SK-N-SH (cell line): Measurements from ENCODE around the gene CLDN7. TPM values are rescaled to one million over a fixed set of nuclear protein-coding genes. Genes with fewer than 3 reads are reported as not detected.

Source experiments
- EP300 ChIP-seq, 2 experiments: IDR thresholded peaks; 2 replicates each; pipeline versions ENCODE4 v1.4.0 to v1.6.1; 2012; ENCODE audit warnings: borderline replicate concordance in 1 of 2, low read depth in 1 of 2, low read length in 1 of 2
- FOXJ3 ChIP-seq: sonication (generic); formaldehyde crosslinking; IDR thresholded peaks from 2 replicates; pipeline ENCODE4 v1.5.1; 2020; ENCODE audit warnings: mild to moderate bottlenecking, missing genetic modification reagents
- GABPA ChIP-seq: IDR thresholded peaks from 2 replicates; pipeline ENCODE4 v1.4.0; 2012; ENCODE audit warnings: low read depth, mild to moderate bottlenecking
- MEF2A ChIP-seq: IDR thresholded peaks from 2 replicates; pipeline ENCODE4 v1.4.0; 2012; ENCODE audit warnings: low read depth, borderline replicate concordance
- NRF1 ChIP-seq: IDR thresholded peaks from 2 replicates; pipeline ENCODE4 v1.6.1; 2012; ENCODE audit warnings: low read depth, mild to moderate bottlenecking, low read length
- POLR2AphosphoS5 ChIP-seq: IDR thresholded peaks from 2 replicates; pipeline ENCODE4 v1.6.1; 2012; ENCODE audit warnings: low read depth, low read length
- RAD21 ChIP-seq: IDR thresholded peaks from 2 replicates; pipeline ENCODE4 v1.6.1; 2012; ENCODE audit warnings: mild to moderate bottlenecking, low read length
- RXRA ChIP-seq: IDR thresholded peaks from 2 replicates; pipeline ENCODE4 v1.4.0; 2012; ENCODE audit warnings: low read depth, mild to moderate bottlenecking, borderline replicate concordance
- SIN3A ChIP-seq: IDR thresholded peaks from 2 replicates; pipeline ENCODE4 v1.6.1; 2012; ENCODE audit warnings: low read depth, mild to moderate bottlenecking, low read length, moderate library complexity, borderline replicate concordance
- SMC3 ChIP-seq: IDR thresholded peaks from 2 replicates; pipeline ENCODE4 v1.6.1; 2012; ENCODE audit warnings: low read depth, low read length, improper control_type of control experiment
- TAF1 ChIP-seq: IDR thresholded peaks from 2 replicates; pipeline ENCODE4 v1.6.1; 2012; ENCODE audit warnings: low read depth, mild to moderate bottlenecking, low read length, moderate library complexity, borderline replicate concordance
- polyA plus RNA-seq, 3 experiments: library from polyadenylated mRNA; depleted of rRNA; stranded (reverse); fragments of >200 nt; gene quantifications; 2 replicates each; pipeline ENCODE4 v1.2.3, GENCODE V29; 2012
- TF ChIP-seq, protein P1 (sequence below): IDR thresholded peaks from 2 replicates; pipeline ENCODE4; 2012
- TF ChIP-seq, protein P2 (sequence below): IDR thresholded peaks from 2 replicates; pipeline ENCODE4 v1.6.1; 2012; ENCODE audit warnings: mild to moderate bottlenecking, low read depth, low read length, moderate library complexity
- TF ChIP-seq, protein P3 (sequence below): IDR thresholded peaks from 2 replicates; pipeline ENCODE4 v1.4.0; 2012; ENCODE audit warnings: low read depth, borderline replicate concordance
- TF ChIP-seq, protein P4 (sequence below): fragments of 200-600 bp; sonication (generic); IDR thresholded peaks from 2 replicates; pipeline ENCODE4 v1.6.1; 2017; ENCODE audit warnings: antibody characterized with exemption, mild to moderate bottlenecking, moderate library complexity
- TF ChIP-seq, protein P5 (sequence below): fragments of 150-350 bp; IDR thresholded peaks from 2 replicates; pipeline ENCODE4 v1.6.1; 2017; ENCODE audit warnings: antibody characterized with exemption, low read length, low read depth, borderline replicate concordance

CLDN7 gene
- polyA plus RNA-seq, 1 of the 3 experiments (the other 2 are of a cell fraction): 5.0 TPM

DNA sequence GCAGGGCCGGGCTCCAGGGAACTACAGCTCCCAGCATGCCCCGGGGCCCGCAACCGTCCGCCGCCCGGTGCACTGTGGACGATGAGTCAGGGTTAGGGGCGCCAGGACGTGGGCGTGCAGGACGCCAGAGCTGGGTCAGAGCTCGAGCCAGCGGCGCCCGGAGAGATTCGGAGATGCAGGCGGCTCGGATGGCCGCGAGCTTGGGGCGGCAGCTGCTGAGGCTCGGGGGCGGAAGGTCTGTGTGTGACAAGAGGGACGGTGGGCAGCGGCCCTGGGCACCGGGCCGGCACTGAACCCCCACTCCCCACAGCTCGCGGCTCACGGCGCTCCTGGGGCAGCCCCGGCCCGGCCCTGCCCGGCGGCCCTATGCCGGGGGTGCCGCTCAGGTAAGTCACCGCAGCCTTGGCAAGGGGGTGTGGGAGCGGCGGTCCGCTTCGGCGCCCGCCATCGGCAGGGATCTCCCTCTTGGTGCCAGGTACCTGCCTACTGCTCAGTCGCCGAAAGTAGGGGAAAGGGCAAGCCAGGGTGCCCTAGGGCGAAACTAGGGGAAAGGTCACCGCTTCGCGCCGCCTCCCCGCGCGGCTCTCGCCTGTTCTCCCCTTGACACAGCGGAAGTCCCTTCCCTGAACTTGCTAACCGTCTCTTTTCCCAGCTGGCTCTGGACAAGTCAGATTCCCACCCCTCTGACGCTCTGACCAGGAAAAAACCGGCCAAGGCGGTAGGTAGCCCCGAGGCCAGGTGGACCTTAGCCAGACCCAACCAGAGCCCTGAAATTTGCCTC is 42.3 kb downstream of the CLDN7 start, which contains the start of the genes ACADVL and DLG4 (continued):
- TF ChIP-seq, protein P1, sequence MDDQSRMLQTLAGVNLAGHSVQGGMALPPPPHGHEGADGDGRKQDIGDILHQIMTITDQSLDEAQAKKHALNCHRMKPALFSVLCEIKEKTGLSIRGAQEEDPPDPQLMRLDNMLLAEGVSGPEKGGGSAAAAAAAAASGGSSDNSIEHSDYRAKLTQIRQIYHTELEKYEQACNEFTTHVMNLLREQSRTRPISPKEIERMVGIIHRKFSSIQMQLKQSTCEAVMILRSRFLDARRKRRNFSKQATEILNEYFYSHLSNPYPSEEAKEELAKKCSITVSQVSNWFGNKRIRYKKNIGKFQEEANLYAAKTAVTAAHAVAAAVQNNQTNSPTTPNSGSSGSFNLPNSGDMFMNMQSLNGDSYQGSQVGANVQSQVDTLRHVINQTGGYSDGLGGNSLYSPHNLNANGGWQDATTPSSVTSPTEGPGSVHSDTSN: no peak
- no peak for TF ChIP-seq MEF2A
- TF ChIP-seq TAF1: peak; percentile 80
- no peak for TF ChIP-seq EP300 (IDR thresholded peaks at IDR 0.05; ENCODE audit: borderline replicate concordance in 1 of 2, low read depth in 1 of 2, low read length in 1 of 2)
- TF ChIP-seq SMC3: no peak
- TF ChIP-seq SIN3A: peak; percentile 77; the same call in 1 of the 2 replicates
- TF ChIP-seq, protein P2, sequence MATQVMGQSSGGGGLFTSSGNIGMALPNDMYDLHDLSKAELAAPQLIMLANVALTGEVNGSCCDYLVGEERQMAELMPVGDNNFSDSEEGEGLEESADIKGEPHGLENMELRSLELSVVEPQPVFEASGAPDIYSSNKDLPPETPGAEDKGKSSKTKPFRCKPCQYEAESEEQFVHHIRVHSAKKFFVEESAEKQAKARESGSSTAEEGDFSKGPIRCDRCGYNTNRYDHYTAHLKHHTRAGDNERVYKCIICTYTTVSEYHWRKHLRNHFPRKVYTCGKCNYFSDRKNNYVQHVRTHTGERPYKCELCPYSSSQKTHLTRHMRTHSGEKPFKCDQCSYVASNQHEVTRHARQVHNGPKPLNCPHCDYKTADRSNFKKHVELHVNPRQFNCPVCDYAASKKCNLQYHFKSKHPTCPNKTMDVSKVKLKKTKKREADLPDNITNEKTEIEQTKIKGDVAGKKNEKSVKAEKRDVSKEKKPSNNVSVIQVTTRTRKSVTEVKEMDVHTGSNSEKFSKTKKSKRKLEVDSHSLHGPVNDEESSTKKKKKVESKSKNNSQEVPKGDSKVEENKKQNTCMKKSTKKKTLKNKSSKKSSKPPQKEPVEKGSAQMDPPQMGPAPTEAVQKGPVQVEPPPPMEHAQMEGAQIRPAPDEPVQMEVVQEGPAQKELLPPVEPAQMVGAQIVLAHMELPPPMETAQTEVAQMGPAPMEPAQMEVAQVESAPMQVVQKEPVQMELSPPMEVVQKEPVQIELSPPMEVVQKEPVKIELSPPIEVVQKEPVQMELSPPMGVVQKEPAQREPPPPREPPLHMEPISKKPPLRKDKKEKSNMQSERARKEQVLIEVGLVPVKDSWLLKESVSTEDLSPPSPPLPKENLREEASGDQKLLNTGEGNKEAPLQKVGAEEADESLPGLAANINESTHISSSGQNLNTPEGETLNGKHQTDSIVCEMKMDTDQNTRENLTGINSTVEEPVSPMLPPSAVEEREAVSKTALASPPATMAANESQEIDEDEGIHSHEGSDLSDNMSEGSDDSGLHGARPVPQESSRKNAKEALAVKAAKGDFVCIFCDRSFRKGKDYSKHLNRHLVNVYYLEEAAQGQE: no peak
- peak; percentile 67 for TF ChIP-seq POLR2AphosphoS5
- no peak for TF ChIP-seq NRF1
- peak; percentile 40 for TF ChIP-seq GABPA
- TF ChIP-seq, protein P3, sequence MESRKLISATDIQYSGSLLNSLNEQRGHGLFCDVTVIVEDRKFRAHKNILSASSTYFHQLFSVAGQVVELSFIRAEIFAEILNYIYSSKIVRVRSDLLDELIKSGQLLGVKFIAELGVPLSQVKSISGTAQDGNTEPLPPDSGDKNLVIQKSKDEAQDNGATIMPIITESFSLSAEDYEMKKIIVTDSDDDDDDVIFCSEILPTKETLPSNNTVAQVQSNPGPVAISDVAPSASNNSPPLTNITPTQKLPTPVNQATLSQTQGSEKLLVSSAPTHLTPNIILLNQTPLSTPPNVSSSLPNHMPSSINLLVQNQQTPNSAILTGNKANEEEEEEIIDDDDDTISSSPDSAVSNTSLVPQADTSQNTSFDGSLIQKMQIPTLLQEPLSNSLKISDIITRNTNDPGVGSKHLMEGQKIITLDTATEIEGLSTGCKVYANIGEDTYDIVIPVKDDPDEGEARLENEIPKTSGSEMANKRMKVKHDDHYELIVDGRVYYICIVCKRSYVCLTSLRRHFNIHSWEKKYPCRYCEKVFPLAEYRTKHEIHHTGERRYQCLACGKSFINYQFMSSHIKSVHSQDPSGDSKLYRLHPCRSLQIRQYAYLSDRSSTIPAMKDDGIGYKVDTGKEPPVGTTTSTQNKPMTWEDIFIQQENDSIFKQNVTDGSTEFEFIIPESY: no peak
- no peak for TF ChIP-seq FOXJ3 (CRISPR knock-in tag)
- TF ChIP-seq, protein P4, sequence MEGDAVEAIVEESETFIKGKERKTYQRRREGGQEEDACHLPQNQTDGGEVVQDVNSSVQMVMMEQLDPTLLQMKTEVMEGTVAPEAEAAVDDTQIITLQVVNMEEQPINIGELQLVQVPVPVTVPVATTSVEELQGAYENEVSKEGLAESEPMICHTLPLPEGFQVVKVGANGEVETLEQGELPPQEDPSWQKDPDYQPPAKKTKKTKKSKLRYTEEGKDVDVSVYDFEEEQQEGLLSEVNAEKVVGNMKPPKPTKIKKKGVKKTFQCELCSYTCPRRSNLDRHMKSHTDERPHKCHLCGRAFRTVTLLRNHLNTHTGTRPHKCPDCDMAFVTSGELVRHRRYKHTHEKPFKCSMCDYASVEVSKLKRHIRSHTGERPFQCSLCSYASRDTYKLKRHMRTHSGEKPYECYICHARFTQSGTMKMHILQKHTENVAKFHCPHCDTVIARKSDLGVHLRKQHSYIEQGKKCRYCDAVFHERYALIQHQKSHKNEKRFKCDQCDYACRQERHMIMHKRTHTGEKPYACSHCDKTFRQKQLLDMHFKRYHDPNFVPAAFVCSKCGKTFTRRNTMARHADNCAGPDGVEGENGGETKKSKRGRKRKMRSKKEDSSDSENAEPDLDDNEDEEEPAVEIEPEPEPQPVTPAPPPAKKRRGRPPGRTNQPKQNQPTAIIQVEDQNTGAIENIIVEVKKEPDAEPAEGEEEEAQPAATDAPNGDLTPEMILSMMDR: no peak
- TF ChIP-seq, protein P5, sequence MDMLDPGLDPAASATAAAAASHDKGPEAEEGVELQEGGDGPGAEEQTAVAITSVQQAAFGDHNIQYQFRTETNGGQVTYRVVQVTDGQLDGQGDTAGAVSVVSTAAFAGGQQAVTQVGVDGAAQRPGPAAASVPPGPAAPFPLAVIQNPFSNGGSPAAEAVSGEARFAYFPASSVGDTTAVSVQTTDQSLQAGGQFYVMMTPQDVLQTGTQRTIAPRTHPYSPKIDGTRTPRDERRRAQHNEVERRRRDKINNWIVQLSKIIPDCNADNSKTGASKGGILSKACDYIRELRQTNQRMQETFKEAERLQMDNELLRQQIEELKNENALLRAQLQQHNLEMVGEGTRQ: no peak
- TF ChIP-seq RAD21: no peak
- TF ChIP-seq RXRA: peak; percentile 58; the same call in 1 of the 2 replicates
